Fibroblast of lung (primary cell): ENCODE measurements around the gene CMTR1. TPM values are rescaled to one million over a fixed set of nuclear protein-coding genes. Genes with fewer than 3 reads are reported as not detected.
A peak's percentile ranks its signal among the peaks of the same experiment; 100 is the strongest.

Experiments used
- DNase-seq, 2 donors: peaks; one replicate each; pipeline versions ENCODE4 v3.0.0 to v3.0.0-alpha.2; 2010; ENCODE audit warnings: low read depth in 2 of 2
- H2AFZ ChIP-seq: 2 replicates; pipeline ENCODE4 v1.5.1; 2012; ENCODE audit warnings: low read length, control low read depth, inconsistent platforms
- H3K27ac ChIP-seq: 2 replicates; pipeline ENCODE4 v1.5.1; 2011; ENCODE audit warnings: low read length, control low read depth; ENCODE audit not compliant: insufficient read depth
- H3K27me3 ChIP-seq: 2 replicates; pipeline ENCODE4 v1.5.1; 2011; ENCODE audit warnings: mild to moderate bottlenecking, low read length; ENCODE audit not compliant: control insufficient read depth, insufficient read depth
- H3K36me3 ChIP-seq: 2 replicates; pipeline ENCODE4 v1.5.1; 2011; ENCODE audit warnings: low read length; ENCODE audit not compliant: control insufficient read depth, insufficient read depth
- H3K4me1 ChIP-seq: 2 replicates; pipeline ENCODE4 v1.5.1; 2011; ENCODE audit warnings: low read length; ENCODE audit not compliant: control insufficient read depth, insufficient read depth; ENCODE audit errors: extremely low read depth
- H3K4me2 ChIP-seq: 2 replicates; pipeline ENCODE4 v1.5.1; 2011; ENCODE audit warnings: low read length, control low read depth; ENCODE audit not compliant: insufficient read depth; ENCODE audit errors: extremely low read depth
- H3K4me3 ChIP-seq, 4 experiments: fragments of 200-600 bp in 1 of 4; sonication (generic) in 1 of 4; replicated peaks in 1 of 4; 2 replicates each; pipeline ENCODE4 v1.5.1; 2011 to 2016; ENCODE audit warnings: low read length in 4 of 4, low read depth in 3 of 4, mild to moderate bottlenecking in 3 of 4, control low read depth in 2 of 4, inconsistent platforms in 1 of 4, mixed read lengths in 1 of 4; ENCODE audit not compliant: insufficient read depth in 1 of 4; ENCODE audit errors: control extremely low read depth in 1 of 4
- H3K79me2 ChIP-seq: 2 replicates; pipeline ENCODE4 v1.5.1; 2012; ENCODE audit warnings: mild to moderate bottlenecking, low read length, inconsistent platforms; ENCODE audit not compliant: control insufficient read depth, insufficient read depth
- H3K9ac ChIP-seq: 2 replicates; pipeline ENCODE4 v1.5.1; 2011; ENCODE audit warnings: mild to moderate bottlenecking, low read length, control low read depth; ENCODE audit not compliant: insufficient read depth
- H3K9me3 ChIP-seq: 2 replicates; pipeline ENCODE4 v1.5.1; 2012; ENCODE audit warnings: low read depth, low read length; ENCODE audit not compliant: control insufficient read depth, insufficient read depth
- H4K20me1 ChIP-seq: 2 replicates; pipeline ENCODE4 v1.5.1; 2011; ENCODE audit warnings: low read length; ENCODE audit not compliant: control insufficient read depth, insufficient read depth; ENCODE audit errors: extremely low read depth
- EZH2 ChIP-seq: IDR thresholded peaks from 2 replicates; pipeline ENCODE4 v1.5.1; 2012; ENCODE audit warnings: low read length, control low read depth, mild to moderate bottlenecking; ENCODE audit errors: missing control alignments
- polyA plus RNA-seq, 2 donors: library from polyadenylated mRNA; depleted of rRNA in 1 of 2; stranded (reverse) in 1 of 2; unstranded in 1 of 2; fragments of >200 nt; gene quantifications; 2 replicates each; pipeline ENCODE4 v1.2.1, GENCODE V29; 2011 to 2012; ENCODE audit warnings: missing spikeins in 1 of 2
- total RNA-seq: library from RNA; depleted of rRNA; stranded (reverse); fragments of >200 nt; gene quantifications from 2 replicates; pipeline ENCODE4 v1.2.1, GENCODE V29; 2014
- TF ChIP-seq, protein P1 (sequence below), 2 donors: IDR thresholded peaks in 1 of 2; conservative IDR thresholded peaks in 1 of 2; 1 replicate in 1 of 2; 2 replicates in 1 of 2; pipeline ENCODE4 v1.5.1; 2011 to 2012; ENCODE audit warnings: low read length in 2 of 2, control low read depth in 1 of 2, inconsistent platforms in 1 of 2, low read depth in 1 of 2, mild to moderate bottlenecking in 1 of 2

Gene CMTR1
- total and polyA plus RNA-seq, 2 donors (not counting 1 experiment from before 2014, with no cell fraction given), result 27.0 to 44.8 TPM

DNA sequence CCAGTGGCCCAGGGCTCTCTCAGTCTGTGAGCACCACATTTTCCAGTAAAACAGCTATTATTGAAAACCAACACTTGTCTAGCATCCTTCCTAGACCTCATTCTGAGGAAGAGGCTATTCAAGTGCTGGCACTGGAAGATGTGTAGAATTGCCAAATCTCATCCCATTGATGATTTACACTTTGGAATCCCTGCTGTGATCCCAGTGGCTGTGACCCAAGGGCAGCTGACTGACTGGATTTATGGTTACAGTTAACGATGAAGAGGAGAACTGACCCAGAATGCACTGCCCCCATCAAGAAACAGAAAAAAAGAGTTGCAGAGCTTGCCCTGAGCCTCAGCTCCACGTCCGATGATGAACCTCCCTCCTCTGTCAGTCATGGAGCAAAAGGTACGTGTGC is 2.4 kb downstream of the CMTR1 start:
- Histone ChIP-seq H3K4me3 (no peak overlapping the region), H3K79me2 (peaks cover 19% of the 10 kb centered on the region)

DNA sequence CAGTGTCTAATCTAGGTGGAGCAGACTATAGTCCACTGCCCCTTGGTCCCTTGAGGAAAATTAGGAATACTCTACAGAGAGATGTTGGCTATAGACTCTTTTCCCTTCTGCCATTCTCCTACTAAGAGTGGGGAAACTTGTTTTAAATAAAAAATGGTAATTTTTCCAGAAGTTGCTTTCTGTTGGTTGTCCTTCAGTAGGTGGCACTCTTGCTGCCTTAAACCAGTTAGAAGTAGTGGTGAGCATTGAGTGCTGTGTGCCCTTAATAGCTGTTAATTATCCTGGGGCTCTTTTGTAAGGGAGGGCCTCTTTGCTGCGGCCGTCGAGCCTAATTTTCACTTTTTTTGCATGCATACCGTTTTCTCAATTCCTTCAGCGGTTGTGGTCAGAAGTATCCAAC is 2.8 kb downstream of the CMTR1 start:
- no peaks in the 10 kb centered on the region for H3K27me3 ChIP-seq
- H4K20me1 ChIP-seq, result no peaks in the 10 kb centered on the region
- no peak overlapping the region for H3K9ac ChIP-seq
- no peak overlapping the region for H3K4me3 ChIP-seq
- H3K4me1 ChIP-seq, result peaks cover 5% of the 10 kb centered on the region
- H3K4me2 ChIP-seq, result no peak overlapping the region
- no peak for TF ChIP-seq EZH2
- TF ChIP-seq, protein P1, sequence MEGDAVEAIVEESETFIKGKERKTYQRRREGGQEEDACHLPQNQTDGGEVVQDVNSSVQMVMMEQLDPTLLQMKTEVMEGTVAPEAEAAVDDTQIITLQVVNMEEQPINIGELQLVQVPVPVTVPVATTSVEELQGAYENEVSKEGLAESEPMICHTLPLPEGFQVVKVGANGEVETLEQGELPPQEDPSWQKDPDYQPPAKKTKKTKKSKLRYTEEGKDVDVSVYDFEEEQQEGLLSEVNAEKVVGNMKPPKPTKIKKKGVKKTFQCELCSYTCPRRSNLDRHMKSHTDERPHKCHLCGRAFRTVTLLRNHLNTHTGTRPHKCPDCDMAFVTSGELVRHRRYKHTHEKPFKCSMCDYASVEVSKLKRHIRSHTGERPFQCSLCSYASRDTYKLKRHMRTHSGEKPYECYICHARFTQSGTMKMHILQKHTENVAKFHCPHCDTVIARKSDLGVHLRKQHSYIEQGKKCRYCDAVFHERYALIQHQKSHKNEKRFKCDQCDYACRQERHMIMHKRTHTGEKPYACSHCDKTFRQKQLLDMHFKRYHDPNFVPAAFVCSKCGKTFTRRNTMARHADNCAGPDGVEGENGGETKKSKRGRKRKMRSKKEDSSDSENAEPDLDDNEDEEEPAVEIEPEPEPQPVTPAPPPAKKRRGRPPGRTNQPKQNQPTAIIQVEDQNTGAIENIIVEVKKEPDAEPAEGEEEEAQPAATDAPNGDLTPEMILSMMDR (conservative IDR thresholded peaks at IDR 0.05 in 1 of 2, IDR thresholded peaks at IDR 0.05 in 1 of 2; ENCODE audit: low read depth in 1 of 2, low read length in 2 of 2), result no peak
- peaks cover 21% of the 10 kb centered on the region for H3K79me2 ChIP-seq
- H3K27ac ChIP-seq, result no peak overlapping the region
- H2AFZ ChIP-seq, result no peak overlapping the region
- no peaks in the 10 kb centered on the region for H3K9me3 ChIP-seq
- DNase-seq, result no peak
- H3K36me3 ChIP-seq, result peaks cover 3% of the 10 kb centered on the region

More for the DNA sequence above, 2.4 kb downstream of the CMTR1 start:
- Histone ChIP-seq H3K4me1 (peaks cover 5% of the 10 kb centered on the region), H3K36me3 (peaks cover 3% of the 10 kb centered on the region), H3K4me2 (no peak overlapping the region), H2AFZ (no peak overlapping the region), H4K20me1 (no peaks in the 10 kb centered on the region), H3K27me3 (no peaks in the 10 kb centered on the region), H3K9me3 (no peaks in the 10 kb centered on the region), H3K9ac (no peak overlapping the region), H3K27ac (no peak overlapping the region)
- TF ChIP-seq, protein P1 (conservative IDR thresholded peaks at IDR 0.05 in 1 of 2, IDR thresholded peaks at IDR 0.05 in 1 of 2; ENCODE audit: low read depth in 1 of 2, low read length in 2 of 2), result no peak
- no peak for TF ChIP-seq EZH2
- no peak for DNase-seq

DNA sequence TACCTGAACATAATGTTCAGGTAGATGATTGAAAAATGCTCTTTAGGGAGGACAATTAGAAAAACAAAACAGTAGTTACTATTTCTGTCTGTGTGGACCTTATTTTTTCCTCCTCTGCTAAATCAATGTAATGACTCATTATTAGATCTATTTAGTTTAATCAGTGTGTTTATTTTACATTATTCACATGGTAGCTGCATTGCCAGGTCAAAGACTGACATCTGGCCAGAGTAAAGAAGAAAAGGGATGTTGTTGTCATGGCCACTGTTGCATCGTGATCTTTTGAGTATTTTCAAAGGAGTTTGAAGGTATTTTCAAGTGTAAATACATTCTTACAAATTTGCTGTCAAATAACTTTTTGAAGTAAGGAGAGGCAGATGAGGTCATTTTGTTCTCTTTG is 5.9 kb downstream of the CMTR1 start:
- DNase-seq, result peak in 1 of 2 donors; percentile 5
- Histone ChIP-seq H3K79me2 (peaks cover 18% of the 10 kb centered on the region), H4K20me1 (no peaks in the 10 kb centered on the region), H3K27ac (no peak overlapping the region), H3K4me1 (peaks cover 5% of the 10 kb centered on the region), H3K36me3 (peaks cover 5% of the 10 kb centered on the region), H3K27me3 (no peaks in the 10 kb centered on the region), H3K9ac (no peak overlapping the region), H3K4me3 (no peak overlapping the region), H2AFZ (no peak overlapping the region), H3K9me3 (no peaks in the 10 kb centered on the region), H3K4me2 (no peak overlapping the region)
- TF ChIP-seq, protein P1 (conservative IDR thresholded peaks at IDR 0.05 in 1 of 2, IDR thresholded peaks at IDR 0.05 in 1 of 2; ENCODE audit: low read depth in 1 of 2, low read length in 2 of 2), result no peak
- no peak for TF ChIP-seq EZH2
